Stimulated activated CD4-positive, alpha-beta T cell treated with anti-CD3 and anti-CD28 coated beads, Interleukin-12 subunit alpha, Interleukin-12 subunit beta, amount 100 ng/mL, for 48 hours (primary cell): ENCODE data around the gene TRIM3.

Experiments used
- DNase-seq, 3 donors: peaks; one replicate each; pipeline ENCODE4 v3.0.0-alpha.2; 2020; ENCODE audit warnings: low read depth in 2 of 3, low spot score in 1 of 3

TRIM3 gene

DNA sequence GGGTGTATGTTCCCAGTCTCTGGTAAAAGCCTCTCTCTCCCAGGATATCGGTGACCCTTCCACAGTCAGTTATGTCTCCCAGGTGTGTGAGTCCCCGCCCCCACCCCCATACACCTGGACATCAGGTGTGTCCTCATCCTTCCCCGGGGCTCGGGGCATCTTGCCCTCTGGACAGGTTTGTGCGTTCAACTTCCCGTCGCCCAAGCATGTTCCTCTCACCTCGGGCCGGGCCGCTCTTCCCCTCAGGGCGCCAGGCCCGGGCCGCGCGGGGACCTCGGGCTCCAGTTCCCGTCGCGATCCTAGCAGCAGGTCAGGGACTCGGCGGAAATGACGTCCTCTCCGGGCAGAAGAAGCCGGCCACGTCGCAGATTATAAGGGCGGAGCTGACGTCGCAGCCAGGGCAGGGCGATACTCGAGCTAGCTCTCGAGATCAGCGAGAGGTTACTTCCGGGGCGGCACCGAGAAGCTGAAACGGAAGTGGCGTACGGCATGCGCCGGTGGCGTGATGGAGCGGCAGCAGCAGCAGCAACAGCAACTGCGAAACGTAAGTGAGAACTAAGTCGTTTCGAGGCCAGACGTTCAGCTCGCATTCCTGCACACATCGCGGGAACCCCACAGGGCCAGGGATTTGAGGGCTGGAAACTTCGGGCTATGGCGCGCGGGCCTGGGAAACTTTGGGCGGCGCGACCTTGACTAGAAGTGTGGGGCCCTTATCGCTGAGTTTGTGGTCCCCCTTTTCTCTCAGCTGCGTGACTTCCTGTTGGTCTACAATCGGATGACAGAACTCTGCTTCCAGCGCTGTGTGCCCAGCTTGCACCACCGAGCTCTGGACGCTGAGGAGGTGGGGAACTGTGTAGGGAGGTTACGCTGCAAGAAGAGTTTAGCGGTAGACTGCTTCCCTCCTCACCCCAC is 7.5 kb upstream of the TRIM3 start, which contains the start of the genes ARFIP2 and TIMM10B:
TSS of gene ARFIP2 (minus strand) at position 320 of the 912 bp plus-strand sequence. CDS start 910 bp downstream, outside the sequence.
TSS of gene TIMM10B (plus strand) at position 490 of the 912 bp plus-strand sequence. CDS start at position 506, 16 bp downstream.
- DNase-seq, result peak; percentile 92 to 97 (median 95)

DNA sequence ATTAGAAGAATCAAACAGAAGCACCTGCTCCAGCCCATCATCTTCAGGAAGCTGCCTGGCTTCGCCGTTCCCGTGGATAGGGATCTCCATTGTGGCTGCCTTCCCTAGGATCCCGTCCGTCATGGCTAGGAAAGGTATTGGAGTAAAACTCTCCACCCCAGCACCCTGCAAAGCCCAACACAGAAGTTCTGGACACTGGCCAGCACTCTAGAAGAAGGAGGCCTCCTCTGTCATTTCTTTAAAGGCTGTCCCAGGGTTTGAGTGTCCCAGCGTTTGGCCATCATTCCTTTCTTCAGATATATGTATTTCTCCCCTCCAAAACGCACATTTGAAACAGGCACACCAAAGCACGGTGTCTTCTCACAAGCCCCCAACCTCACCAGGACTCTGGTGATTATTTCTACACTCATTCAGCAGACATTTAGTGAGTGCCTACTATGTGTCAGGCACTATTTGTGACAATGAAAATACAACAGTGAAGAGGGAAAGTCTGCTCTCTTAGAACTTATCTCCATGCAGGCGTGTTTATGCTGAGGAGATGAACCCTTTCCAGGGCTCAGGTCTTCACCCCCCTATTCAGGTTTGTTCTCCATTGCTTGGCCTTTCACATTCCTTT is 6.7 kb upstream of the TRIM3 start:
- DNase-seq, result no peak

DNA sequence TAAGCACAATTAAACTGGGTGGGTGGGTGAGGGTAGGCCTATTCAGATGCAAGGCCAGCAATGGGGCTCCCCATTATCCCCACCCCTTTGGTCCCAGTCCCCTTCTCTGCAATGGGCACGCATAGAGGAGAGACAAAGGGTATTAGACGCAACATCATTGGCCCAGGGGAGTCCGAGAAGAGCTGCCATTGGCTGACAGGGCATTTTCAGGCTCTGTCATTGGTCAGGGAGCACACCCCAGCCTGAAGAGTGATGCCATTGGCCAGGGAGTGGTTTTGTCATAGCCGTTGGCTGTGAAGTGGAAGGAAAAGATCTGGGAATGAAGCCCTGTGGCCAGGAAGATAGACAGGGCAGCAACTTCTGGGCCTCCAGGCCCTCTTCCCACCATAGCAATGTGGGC is 2.8 kb upstream of the TRIM3 start:
- DNase-seq, result no peak

- DNase-seq, result no peak
Observed at GRCh38 chr11:6475936-6476335, 2.2 kb upstream of the TRIM3 start.

DNA sequence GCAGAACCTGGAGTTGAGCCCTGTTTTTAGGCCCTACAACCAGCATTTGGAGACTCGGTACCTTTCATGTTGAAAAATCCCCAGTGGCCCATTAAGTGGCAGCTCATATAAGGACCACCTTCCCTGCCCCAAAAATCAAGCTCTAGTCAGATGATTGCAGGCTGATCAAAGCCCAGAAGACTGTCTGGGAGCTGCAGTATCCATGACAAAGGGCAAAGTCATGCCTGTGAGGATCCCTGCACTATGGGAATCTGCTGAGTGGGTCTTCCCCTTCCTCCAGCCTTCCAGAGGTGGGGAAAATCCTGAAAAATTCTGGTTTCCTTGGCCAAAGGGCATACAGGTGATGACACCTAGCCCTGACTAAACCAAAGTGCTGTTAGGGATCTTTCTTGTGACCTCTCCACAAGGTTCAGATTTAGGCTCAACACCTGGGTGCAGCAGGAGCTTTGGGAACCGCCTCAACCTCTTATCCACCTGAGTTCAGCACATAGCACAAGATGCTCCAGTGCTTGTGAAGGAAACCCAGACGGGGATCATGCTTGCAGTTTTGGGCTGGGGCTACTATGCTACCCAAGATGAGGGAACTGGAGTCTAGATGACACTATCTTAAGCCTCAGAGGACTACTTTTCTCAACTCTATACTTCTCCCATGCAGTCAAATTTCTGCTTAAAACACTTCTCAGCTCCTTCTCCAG is 1.2 kb upstream of the TRIM3 start:
- DNase-seq, result no peak

- DNase-seq, result no peak
Observed at GRCh38 chr11:6474413-6474792, 662 bp upstream of the TRIM3 start.

DNA sequence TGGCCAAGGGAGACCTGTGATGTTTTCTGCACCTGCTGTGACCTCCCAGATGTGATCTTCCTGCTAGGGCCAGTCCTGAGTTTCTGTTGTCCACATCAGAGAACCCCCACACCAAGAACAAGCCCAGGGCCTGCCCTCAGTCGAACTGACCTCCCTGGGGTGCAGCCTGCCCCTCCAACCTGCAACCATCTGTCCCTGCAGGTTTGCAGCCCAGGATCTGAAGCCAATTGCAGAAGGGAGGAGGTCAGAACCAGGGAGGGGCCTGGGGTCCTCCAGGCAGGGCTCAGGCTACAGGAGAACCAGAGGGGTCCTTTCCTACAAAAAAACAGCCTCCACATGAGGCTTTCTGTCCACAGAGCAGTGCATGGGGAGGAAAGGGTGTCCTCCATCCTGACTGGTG is 807 bp downstream of the TRIM3 start:
- DNase-seq, result no peak

- no peak for DNase-seq
Observed at GRCh38 chr11:6469599-6469998, 4.1 kb downstream of the TRIM3 start.

- no peak for DNase-seq
Observed at GRCh38 chr11:6468712-6469495, 4.8 kb downstream of the TRIM3 start.

GRCh38 chr11:6459099-6459450 is 14.7 kb downstream of the TRIM3 start:
- no peak for DNase-seq

DNA sequence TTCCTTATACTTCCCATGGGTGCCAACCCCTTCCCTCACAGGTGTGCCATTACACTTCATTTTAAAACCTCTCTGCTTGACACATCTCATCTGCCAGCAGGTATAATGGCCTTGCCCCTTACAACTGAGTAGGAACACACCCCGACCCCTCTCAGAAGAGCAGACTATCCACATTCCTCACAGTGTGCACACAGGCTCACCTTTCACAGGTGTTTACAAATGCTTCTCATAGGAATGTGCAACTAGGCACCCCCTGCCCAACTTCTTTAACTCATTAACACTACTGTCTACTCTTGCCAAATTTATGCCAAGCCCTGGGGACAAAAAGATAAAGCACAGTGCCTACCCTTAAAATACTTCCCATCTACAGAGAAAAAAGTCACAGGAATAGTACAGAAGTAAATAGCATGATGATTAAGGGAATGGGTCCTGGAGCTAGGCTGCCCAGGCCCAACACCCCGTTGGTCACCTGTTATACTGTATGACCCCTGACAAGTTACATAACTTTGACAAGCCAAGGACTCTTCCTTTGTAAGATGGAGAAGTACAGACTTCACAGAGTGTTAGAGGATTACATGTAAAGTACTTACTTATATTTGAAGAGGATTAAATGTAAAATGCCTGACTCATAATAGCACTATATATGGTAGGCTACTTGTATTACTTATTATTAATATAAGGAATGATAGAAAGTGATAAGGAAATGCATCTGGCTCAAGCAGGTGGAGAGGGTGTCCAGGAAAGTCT is 15.2 kb downstream of the TRIM3 start:
- DNase-seq, result no peak

DNA sequence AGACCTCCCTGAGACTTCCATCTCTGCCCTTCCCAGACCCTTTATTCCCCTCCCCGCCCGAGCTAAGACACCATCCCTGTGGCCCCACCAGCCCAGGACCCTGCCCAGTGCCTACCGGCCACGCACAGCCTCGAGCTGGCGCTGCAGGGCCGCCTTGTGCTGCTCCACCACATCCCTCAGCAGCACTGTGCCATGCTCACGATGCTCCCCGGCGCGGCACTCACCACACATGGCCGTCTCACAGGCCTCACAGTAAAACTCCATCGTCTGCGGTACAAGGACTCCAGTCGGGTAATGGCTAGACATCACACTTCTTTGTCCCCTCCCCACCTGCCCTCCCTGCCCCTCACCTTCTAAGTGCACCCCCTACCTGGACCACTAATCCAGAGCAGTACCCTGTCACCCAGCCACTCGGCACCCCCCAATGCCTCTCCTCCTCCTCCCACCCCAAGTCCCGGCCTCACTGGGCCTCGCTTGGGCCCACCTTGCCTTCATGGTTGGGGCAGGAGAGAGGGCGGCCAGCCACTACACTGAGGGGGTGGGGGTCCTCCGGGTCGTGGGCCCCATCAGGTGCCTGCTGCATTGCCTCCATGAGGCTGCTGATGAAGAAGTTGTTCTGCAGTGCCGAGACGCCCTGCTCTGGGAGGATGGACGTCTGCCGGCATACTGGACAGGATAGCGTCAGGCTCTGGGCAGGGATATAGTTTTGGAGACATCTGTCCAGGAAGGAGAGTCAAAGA is 16.0 kb downstream of the TRIM3 start:
- DNase-seq, result no peak

DNA sequence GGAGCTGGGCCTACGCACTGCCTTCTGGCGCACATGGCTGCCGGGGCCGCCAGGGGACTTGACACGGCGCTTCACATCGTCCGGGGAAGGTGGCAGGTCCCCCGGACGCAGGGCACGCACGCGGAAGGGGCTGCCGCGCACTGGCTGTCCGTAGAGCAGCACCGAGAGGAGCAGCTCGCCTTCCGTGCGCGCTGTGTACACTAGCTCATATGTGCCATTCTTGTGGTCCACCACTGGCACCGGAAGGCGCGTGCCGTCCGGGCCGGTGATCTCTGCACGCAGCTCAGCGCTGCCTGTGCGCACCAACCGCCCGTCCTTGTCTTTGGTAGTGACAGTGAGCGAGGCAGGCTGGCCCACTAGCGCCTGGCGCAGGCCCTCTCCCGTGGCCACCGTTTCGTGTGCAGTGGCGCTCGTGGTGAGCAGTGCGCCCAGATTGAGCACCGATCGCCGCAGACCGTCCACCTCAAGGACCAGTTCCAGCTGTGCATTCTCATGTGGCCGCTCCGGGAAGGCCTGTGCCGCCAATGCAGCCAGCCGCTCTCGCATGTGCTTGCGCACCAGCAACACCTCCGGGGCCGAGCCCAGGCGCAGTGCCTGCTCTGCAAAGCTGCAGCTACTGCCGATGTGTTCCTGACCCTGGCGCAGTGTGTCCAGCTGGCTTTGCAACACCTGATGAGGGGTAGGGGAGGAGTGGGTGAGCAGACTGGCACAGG is 17.2 kb downstream of the TRIM3 start:
- DNase-seq, result no peak

DNA sequence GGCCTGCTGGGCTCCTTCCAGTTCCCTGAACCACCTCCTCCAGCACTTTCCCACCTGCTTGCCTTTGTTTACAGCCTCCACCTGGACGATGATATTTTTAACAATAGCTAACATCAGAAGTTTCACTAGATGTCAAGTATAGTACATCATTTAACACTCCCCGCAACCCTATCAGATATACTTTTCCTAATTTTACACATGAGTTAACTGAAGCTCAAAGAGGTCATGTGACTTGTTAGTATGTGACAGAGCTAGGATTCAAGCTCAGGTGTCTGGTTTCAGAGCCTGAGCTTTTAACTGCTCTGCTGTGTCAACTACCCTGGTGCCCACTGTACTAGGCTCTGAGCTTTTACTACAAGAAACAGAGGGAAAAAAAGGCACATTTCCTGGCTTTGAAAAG is 18.7 kb downstream of the TRIM3 start:
- no peak for DNase-seq

DNA sequence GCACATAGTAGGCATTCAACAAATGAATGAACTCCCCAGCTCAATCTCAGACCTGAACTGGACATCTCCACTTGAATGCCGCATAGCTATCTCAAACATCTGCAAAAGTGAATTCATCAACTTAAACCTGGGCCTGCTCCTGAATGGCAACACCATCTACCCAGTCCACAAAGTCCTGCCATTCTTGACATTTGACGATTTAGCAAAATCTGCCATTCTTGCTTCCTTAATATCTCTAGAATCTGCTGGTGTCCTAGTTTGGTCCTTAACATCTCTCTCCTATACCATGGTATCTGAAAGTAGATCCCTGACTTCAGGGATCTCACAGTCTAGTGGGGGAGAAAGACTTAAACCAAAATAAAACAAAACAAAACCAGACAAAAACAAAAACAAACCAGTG is 20.6 kb downstream of the TRIM3 start:
- DNase-seq, result no peak

GRCh38 chr11:6452219-6452618 is 21.5 kb downstream of the TRIM3 start:
- DNase-seq, result no peak

- no peak for DNase-seq
Observed at GRCh38 chr11:6448574-6448973, 25.2 kb downstream of the TRIM3 start.

GRCh38 chr11:6443269-6444003 is 30.3 kb downstream of the TRIM3 start:
- peak; percentile 14 to 51 (median 37) for DNase-seq
